ENCODE results near the gene TJP3. TPM values are rescaled to one million over a fixed set of nuclear protein-coding genes. Genes with fewer than 3 reads are reported as not detected.

Gene TJP3
- total and polyA plus RNA-seq, 10 of the 15 experiments (the other 5 are each of a cell fraction or from before 2014, with no cell fraction given) = 0.04 to 1.2 (median 0.29) TPM; not detected in 6

- TF ChIP-seq MLLT1 (IDR thresholded peaks at IDR 0.05) (0 out of 2 replicates have a peak, but pooled peaks have one; percentile 18), ZSCAN29 (IDR thresholded peaks at IDR 0.05) (no peak), BRCA1 (IDR thresholded peaks at IDR 0.05; ENCODE audit: low read depth, low read length) (no peak), BCLAF1 (IDR thresholded peaks at IDR 0.05) (no peak), SPI1 (IDR thresholded peaks at IDR 0.05; ENCODE audit: borderline replicate concordance, insufficient read depth, low read depth, low read length) (no peak), SREBF2 (IDR thresholded peaks at IDR 0.05; ENCODE audit: low read length) (no peak), HDAC6 (IDR thresholded peaks at IDR 0.05; ENCODE audit: unreplicated experiment) (no peak), CREM (IDR thresholded peaks at IDR 0.05; ENCODE audit: low read depth) (0 out of 2 replicates have a peak, but pooled peaks have one; percentile 13), NFIC (IDR thresholded peaks at IDR 0.05; ENCODE audit: low read depth, low read length) (no peak), BACH1 (IDR thresholded peaks at IDR 0.05; ENCODE audit: borderline replicate concordance) (no peak), IRF5 (IDR thresholded peaks at IDR 0.05; ENCODE audit: borderline replicate concordance) (no peak), CHD2 (IDR thresholded peaks at IDR 0.05; ENCODE audit: borderline replicate concordance, low read depth, low read length) (no peak), CEBPB (IDR thresholded peaks at IDR 0.05; ENCODE audit: borderline replicate concordance in 1 of 2, low read depth in 2 of 2, low read length in 2 of 2) (no peak), SRF (IDR thresholded peaks at IDR 0.05; ENCODE audit: low read depth in 2 of 2, low read length in 2 of 2) (no peak), CBFB (IDR thresholded peaks at IDR 0.05; ENCODE audit: low read depth) (0 out of 2 replicates have a peak, but pooled peaks have one; percentile 25), BCL11A (IDR thresholded peaks at IDR 0.05; ENCODE audit: low read depth, low read length) (no peak), NR2C1 (IDR thresholded peaks at IDR 0.05) (no peak), DPF2 (IDR thresholded peaks at IDR 0.05) (0 out of 2 replicates have a peak, but pooled peaks have one; percentile 22), TARDBP (IDR thresholded peaks at IDR 0.05; ENCODE audit: borderline replicate concordance) (no peak), POU2F2 (IDR thresholded peaks at IDR 0.05; ENCODE audit: borderline replicate concordance, low read depth, low read length) (no peak), SMAD5 (IDR thresholded peaks at IDR 0.05; ENCODE audit: low read depth) (no peak), TCF3 (IDR thresholded peaks at IDR 0.05; ENCODE audit: borderline replicate concordance, insufficient read depth, low read depth, low read length) (0 out of 2 replicates have a peak, but pooled peaks have one; percentile 12), MYC (IDR thresholded peaks at IDR 0.05; ENCODE audit: insufficient read depth, insufficient read length, insufficient replicate concordance, low read length, severe bottlenecking) (no peak), MTA2 (IDR thresholded peaks at IDR 0.05; ENCODE audit: low read depth) (no peak), MTA3 (IDR thresholded peaks at IDR 0.05; ENCODE audit: borderline replicate concordance, low read length) (no peak), KDM1A (IDR thresholded peaks at IDR 0.05; ENCODE audit: borderline replicate concordance) (no peak)
These were observed 20.1 kb upstream of the TJP3 start (continued) for GRCh38 chr19:3687774-3688706.

Measured in GM12878 (cell line).